DND-41 (cell line): ENCODE measurements around the gene ZNF668.

ENCODE experiments used
- CTCF ChIP-seq: IDR thresholded peaks from 2 replicates; pipeline ENCODE4 v1.5.1; 2012; ENCODE audit warnings: borderline replicate concordance, low read length, moderate library complexity, mild to moderate bottlenecking; ENCODE audit not compliant: poor library complexity, severe bottlenecking; ENCODE audit errors: extremely low read depth
- EZH2 ChIP-seq: IDR thresholded peaks from 3 replicates; pipeline ENCODE4 v1.6.1; 2012; ENCODE audit warnings: borderline replicate concordance, low read depth, mild to moderate bottlenecking, moderate library complexity, low read length, inconsistent platforms; ENCODE audit not compliant: severe bottlenecking

- no peak for TF ChIP-seq CTCF
- no peak for TF ChIP-seq EZH2
Observed at GRCh38 chr16:31077024-31077423, 3.0 kb upstream of the ZNF668 start.
